Mucosa of descending colon (tissue), 3 donors: ENCODE results near the gene GPATCH2. TPM values are rescaled to one million over a fixed set of nuclear protein-coding genes. Genes with fewer than 3 reads are reported as not detected.

ENCODE experiments used
- ATAC-seq: fragments of 200-7000 bp; cut with Tn5 transposase; one replicate; pipeline ENCODE4 v1.9.1; 2020; ENCODE audit warnings: mild to moderate bottlenecking, moderate library complexity
- DNase-seq, 3 donors: peaks; one replicate each; pipeline ENCODE4 v3.0.0-alpha.2; 2020
- H3K36me3 ChIP-seq: fragments of 200-600 bp; one replicate; pipeline ENCODE4 v1.8.0; 2021; ENCODE audit warnings: low read depth, mild to moderate bottlenecking
- H3K4me1 ChIP-seq: fragments of 200-600 bp; one replicate; pipeline ENCODE4 v1.8.0; 2021; ENCODE audit warnings: low read depth, mild to moderate bottlenecking
- H3K4me3 ChIP-seq: fragments of 200-600 bp; one replicate; pipeline ENCODE4 v1.8.0; 2021; ENCODE audit warnings: mild to moderate bottlenecking
- H3K9me3 ChIP-seq: fragments of 200-600 bp; one replicate; pipeline ENCODE4 v1.8.0; 2021; ENCODE audit warnings: mild to moderate bottlenecking
- CTCF ChIP-seq: fragments of 200-600 bp; IDR thresholded peaks from one replicate; pipeline ENCODE4 v1.8.0; 2022; ENCODE audit warnings: antibody characterized with exemption, mild to moderate bottlenecking
- intact Hi-C, 2 donors: fragments of 100-400 bp; cut with DNase I in 1 of 2; cut with micrococcal nuclease in 1 of 2; formaldehyde crosslinking; loops; one replicate each; pipeline versions ENCODE4 v1.11.0 to v1.11.1; 2022; cut with DNase I, micrococcal nuclease
- total RNA-seq, 3 donors: library from RNA; stranded (reverse); fragmentation: NEBNext Ultra II Directional in 2 of 3; extraction: Animal tissue kit (Norgen Biotek cat#: 25700) in 2 of 3; gene quantifications; one replicate each; pipeline versions ENCODE4 v1.2.1 to v1.2.4, GENCODE V29; 2021 to 2023
- donor health status: DM: no; HTN: no; CAD: no; lungs with moderate emphysema.
- donor health status: DM: no; HTN: no; CAD: no.
- donor health status: DM: no; HTN: yes; CAD: no.

The GPATCH2 gene
- total RNA-seq, 3 donors from 2014 or later = 13.2 to 15.2 (median 13.2) TPM

- Histone ChIP-seq H3K4me3 (no peak overlapping the region), H3K4me1 (no peaks in the 10 kb centered on the region), H3K9me3 (no peaks in the 10 kb centered on the region), H3K36me3 (no peaks in the 10 kb centered on the region)
- intact Hi-C loops = no loop called here
- DNase-seq = no peak
- ATAC-seq = no peak
- no peak for TF ChIP-seq CTCF
These were observed 211.7 kb downstream of the GPATCH2 start for GRCh38 chr1:217419194-217419551.

- H3K4me3 ChIP-seq = no peak overlapping the region
- no peaks in the 10 kb centered on the region for H3K4me1 ChIP-seq
- intact Hi-C loops = no loop called here
- no peak for TF ChIP-seq CTCF
- no peak for DNase-seq
- no peak for ATAC-seq
- H3K36me3 ChIP-seq = no peaks in the 10 kb centered on the region
- no peaks in the 10 kb centered on the region for H3K9me3 ChIP-seq
These were observed 212.4 kb downstream of the GPATCH2 start for GRCh38 chr1:217418269-217419193.

- no peak overlapping the region for H3K4me3 ChIP-seq
- H3K9me3 ChIP-seq = no peaks in the 10 kb centered on the region
- no peaks in the 10 kb centered on the region for H3K4me1 ChIP-seq
- ATAC-seq = no peak
- intact Hi-C loops = no loop called here
- H3K36me3 ChIP-seq = no peaks in the 10 kb centered on the region
- no peak for TF ChIP-seq CTCF
- DNase-seq = no peak
These were observed 213.5 kb downstream of the GPATCH2 start for GRCh38 chr1:217417363-217417762.

- H3K4me3 ChIP-seq = no peak overlapping the region
- TF ChIP-seq CTCF = no peak
- DNase-seq (no peak), ATAC-seq (no peak)
- H3K9me3 ChIP-seq = no peaks in the 10 kb centered on the region
- intact Hi-C loops = no loop called here
- no peaks in the 10 kb centered on the region for H3K4me1 ChIP-seq
- no peaks in the 10 kb centered on the region for H3K36me3 ChIP-seq
These were observed 223.3 kb downstream of the GPATCH2 start for GRCh38 chr1:217407534-217408001.

GRCh38 chr1:217403026-217403720, 227.7 kb downstream of the GPATCH2 start:
- ATAC-seq = no peak
- no peak overlapping the region for H3K4me3 ChIP-seq
- no peaks in the 10 kb centered on the region for H3K36me3 ChIP-seq
- intact Hi-C loops = no loop called here
- H3K9me3 ChIP-seq = no peaks in the 10 kb centered on the region
- no peak for TF ChIP-seq CTCF
- no peak for DNase-seq
- H3K4me1 ChIP-seq = no peaks in the 10 kb centered on the region
